ENCODE results near the gene CNIH4. TPM values are rescaled to one million over a fixed set of nuclear protein-coding genes. Genes with fewer than 3 reads are reported as not detected.
A peak's percentile ranks its signal among the peaks of the same experiment; 100 is the strongest.

CNIH4 gene
- polyA plus RNA-seq, 1 experiment = 53.7 TPM

GRCh38 chr1:224353975-224354925 is 2.4 kb upstream of the CNIH4 start:
- TF ChIP-seq, protein P1, sequence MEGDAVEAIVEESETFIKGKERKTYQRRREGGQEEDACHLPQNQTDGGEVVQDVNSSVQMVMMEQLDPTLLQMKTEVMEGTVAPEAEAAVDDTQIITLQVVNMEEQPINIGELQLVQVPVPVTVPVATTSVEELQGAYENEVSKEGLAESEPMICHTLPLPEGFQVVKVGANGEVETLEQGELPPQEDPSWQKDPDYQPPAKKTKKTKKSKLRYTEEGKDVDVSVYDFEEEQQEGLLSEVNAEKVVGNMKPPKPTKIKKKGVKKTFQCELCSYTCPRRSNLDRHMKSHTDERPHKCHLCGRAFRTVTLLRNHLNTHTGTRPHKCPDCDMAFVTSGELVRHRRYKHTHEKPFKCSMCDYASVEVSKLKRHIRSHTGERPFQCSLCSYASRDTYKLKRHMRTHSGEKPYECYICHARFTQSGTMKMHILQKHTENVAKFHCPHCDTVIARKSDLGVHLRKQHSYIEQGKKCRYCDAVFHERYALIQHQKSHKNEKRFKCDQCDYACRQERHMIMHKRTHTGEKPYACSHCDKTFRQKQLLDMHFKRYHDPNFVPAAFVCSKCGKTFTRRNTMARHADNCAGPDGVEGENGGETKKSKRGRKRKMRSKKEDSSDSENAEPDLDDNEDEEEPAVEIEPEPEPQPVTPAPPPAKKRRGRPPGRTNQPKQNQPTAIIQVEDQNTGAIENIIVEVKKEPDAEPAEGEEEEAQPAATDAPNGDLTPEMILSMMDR (IDR thresholded peaks at IDR 0.05; ENCODE audit: low read depth, low read length) = no peak
- ChIA-PET CTCF (interaction anchor here (0.7 kb wide), 1 partner anchor 238 kb away, joined by 3 read pairs; no protein-coding TSS in a partner anchor), POLR2A (no interaction called here)
- H3K4me3 ChIP-seq (ENCODE audit: low read depth, low read length) = no peak overlapping the region
- H3K9me3 ChIP-seq (ENCODE audit: control insufficient read depth, insufficient read depth, low read length) = peaks cover 6% of the 10 kb centered on the region; the same call in 1 of the 2 replicates
- H3K27ac ChIP-seq (ENCODE audit: low read depth, low read length) = no peak overlapping the region
- H3K27me3 ChIP-seq (ENCODE audit: control insufficient read depth, insufficient read depth, low read length) = no peaks in the 10 kb centered on the region
- DNase-seq (ENCODE audit: low read depth, low spot score) = no peak

GRCh38 chr1:224357626-224358124 is 996 bp downstream of the CNIH4 start:
- CTCF ChIA-PET = interaction anchor here (0.6 to 2.4 kb wide), 5 partner anchors 26 to 309 kb away, joined by 3 to 8 read pairs (median 5); no protein-coding TSS in a partner anchor
- TF ChIP-seq, protein P1 (IDR thresholded peaks at IDR 0.05; ENCODE audit: low read depth, low read length) = no peak
- Histone ChIP-seq H3K27ac (ENCODE audit: low read depth, low read length) (no peak overlapping the region), H3K4me3 (ENCODE audit: low read depth, low read length) (peak overlapping the region; percentile 84), H3K9me3 (ENCODE audit: control insufficient read depth, insufficient read depth, low read length) (peaks cover 2% of the 10 kb centered on the region; the same call in 1 of the 2 replicates), H3K27me3 (ENCODE audit: control insufficient read depth, insufficient read depth, low read length) (no peaks in the 10 kb centered on the region)
- DNase-seq (ENCODE audit: low read depth, low spot score) = no peak
- POLR2A ChIA-PET = no interaction called here

GRCh38 chr1:224358237-224358636 is 1.6 kb downstream of the CNIH4 start:
- Histone ChIP-seq H3K9me3 (ENCODE audit: control insufficient read depth, insufficient read depth, low read length) (no peaks in the 10 kb centered on the region), H3K27ac (ENCODE audit: low read depth, low read length) (no peak overlapping the region), H3K27me3 (ENCODE audit: control insufficient read depth, insufficient read depth, low read length) (no peaks in the 10 kb centered on the region), H3K4me3 (ENCODE audit: low read depth, low read length) (peak overlapping the region; percentile 84)
- CTCF ChIA-PET = interaction anchor here (0.6 to 2.4 kb wide), 6 partner anchors 26 to 564 kb away, joined by 3 to 8 read pairs (median 4); no protein-coding TSS in a partner anchor
- no peak for DNase-seq (ENCODE audit: low read depth, low spot score)
- TF ChIP-seq, protein P1 (IDR thresholded peaks at IDR 0.05; ENCODE audit: low read depth, low read length) = no peak
- POLR2A ChIA-PET = no interaction called here

DNA sequence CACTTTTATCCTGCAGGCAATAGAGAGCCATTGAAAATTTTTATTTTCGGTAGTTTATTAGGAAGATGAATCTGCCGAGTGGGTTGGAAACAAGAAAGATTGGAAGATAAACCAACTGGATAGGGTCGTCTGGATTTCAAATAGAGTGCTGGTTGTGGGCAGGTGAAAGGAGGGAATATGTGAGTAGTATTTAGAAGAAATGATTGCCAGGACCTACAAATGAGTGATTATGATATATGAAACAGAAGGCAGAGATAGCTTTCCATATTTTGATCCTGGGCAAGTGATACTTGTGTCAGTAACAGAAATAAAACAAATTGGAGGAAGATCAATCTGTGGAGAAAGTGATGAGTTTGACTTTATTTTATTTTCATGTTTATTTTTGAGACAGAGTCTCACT is 2.5 kb downstream of the CNIH4 start:
- ChIA-PET CTCF (interaction anchor here (0.6 kb wide), 1 partner anchor 108 kb away, joined by 4 read pairs; no protein-coding TSS in a partner anchor), POLR2A (no interaction called here)
- H3K27ac ChIP-seq (ENCODE audit: low read depth, low read length) = no peak overlapping the region
- H3K4me3 ChIP-seq (ENCODE audit: low read depth, low read length) = no peak overlapping the region
- no peak for DNase-seq (ENCODE audit: low read depth, low spot score)
- TF ChIP-seq, protein P1 (IDR thresholded peaks at IDR 0.05; ENCODE audit: low read depth, low read length) = no peak
- no peaks in the 10 kb centered on the region for H3K9me3 ChIP-seq (ENCODE audit: control insufficient read depth, insufficient read depth, low read length)
- H3K27me3 ChIP-seq (ENCODE audit: control insufficient read depth, insufficient read depth, low read length) = no peaks in the 10 kb centered on the region

- TF ChIP-seq, protein P1 (IDR thresholded peaks at IDR 0.05; ENCODE audit: low read depth, low read length) = no peak
- H3K27ac ChIP-seq (ENCODE audit: low read depth, low read length) = no peak overlapping the region
- no peaks in the 10 kb centered on the region for H3K9me3 ChIP-seq (ENCODE audit: control insufficient read depth, insufficient read depth, low read length)
- no peak overlapping the region for H3K4me3 ChIP-seq (ENCODE audit: low read depth, low read length)
- H3K27me3 ChIP-seq (ENCODE audit: control insufficient read depth, insufficient read depth, low read length) = no peaks in the 10 kb centered on the region
- ChIA-PET CTCF (no interaction called here), POLR2A (no interaction called here)
- no peak for DNase-seq (ENCODE audit: low read depth, low spot score)
Measured at GRCh38 chr1:224368409-224368808, 11.7 kb downstream of the CNIH4 start.
